Measurements from ENCODE around the gene CORO2B. TPM values are rescaled to one million over a fixed set of nuclear protein-coding genes. Genes with fewer than 3 reads are reported as not detected.
A peak's percentile ranks its signal among the peaks of the same experiment; 100 is the strongest.

Gene CORO2B
- total and polyA plus RNA-seq, 10 donors, result 0.93 to 8.8 (median 3.6) TPM

GRCh38 chr15:68615811-68616210 lies 37.0 kb downstream of the CORO2B start:
- H3K9me3 ChIP-seq, result no peaks in the 10 kb centered on the region
- TF ChIP-seq POLR2A (IDR thresholded peaks at IDR 0.05) (no peak), POLR2AphosphoS5 (IDR thresholded peaks at IDR 0.05) (no peak)
- TF ChIP-seq, protein P1, sequence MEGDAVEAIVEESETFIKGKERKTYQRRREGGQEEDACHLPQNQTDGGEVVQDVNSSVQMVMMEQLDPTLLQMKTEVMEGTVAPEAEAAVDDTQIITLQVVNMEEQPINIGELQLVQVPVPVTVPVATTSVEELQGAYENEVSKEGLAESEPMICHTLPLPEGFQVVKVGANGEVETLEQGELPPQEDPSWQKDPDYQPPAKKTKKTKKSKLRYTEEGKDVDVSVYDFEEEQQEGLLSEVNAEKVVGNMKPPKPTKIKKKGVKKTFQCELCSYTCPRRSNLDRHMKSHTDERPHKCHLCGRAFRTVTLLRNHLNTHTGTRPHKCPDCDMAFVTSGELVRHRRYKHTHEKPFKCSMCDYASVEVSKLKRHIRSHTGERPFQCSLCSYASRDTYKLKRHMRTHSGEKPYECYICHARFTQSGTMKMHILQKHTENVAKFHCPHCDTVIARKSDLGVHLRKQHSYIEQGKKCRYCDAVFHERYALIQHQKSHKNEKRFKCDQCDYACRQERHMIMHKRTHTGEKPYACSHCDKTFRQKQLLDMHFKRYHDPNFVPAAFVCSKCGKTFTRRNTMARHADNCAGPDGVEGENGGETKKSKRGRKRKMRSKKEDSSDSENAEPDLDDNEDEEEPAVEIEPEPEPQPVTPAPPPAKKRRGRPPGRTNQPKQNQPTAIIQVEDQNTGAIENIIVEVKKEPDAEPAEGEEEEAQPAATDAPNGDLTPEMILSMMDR (IDR thresholded peaks at IDR 0.05 in 8 of 11, conservative IDR thresholded peaks at IDR 0.05 in 3 of 11), result no peak
- H3K4me3 ChIP-seq, result no peak overlapping the region
- intact Hi-C loops (cut with DNase I; ENCODE audit: low total_unique reads), result no loop called here
- no peak overlapping the region for H3K27ac ChIP-seq
- DNase-seq, result no peak
- no peaks in the 10 kb centered on the region for H3K27me3 ChIP-seq (replicated peaks in 1 of 7)
- no peaks in the 10 kb centered on the region for H3K36me3 ChIP-seq
- WGBS, 5 donors, result 79 to 92% (median 90%) methylated on average over 6 of the region's 6 CpGs
- H3K4me1 ChIP-seq, result peaks cover 11 to 39% (median 21%) of the 10 kb centered on the region in 6 donors

GRCh38 chr15:68616397-68616796 lies 37.6 kb downstream of the CORO2B start:
- no peak overlapping the region for H3K4me3 ChIP-seq
- H3K36me3 ChIP-seq, result no peaks in the 10 kb centered on the region
- peaks cover 11 to 45% (median 25%) of the 10 kb centered on the region in 6 donors for H3K4me1 ChIP-seq
- 84 to 89% (median 85%) methylated on average over 9 to 16 of the region's 16 CpGs for WGBS, 5 donors
- intact Hi-C loops (cut with DNase I; ENCODE audit: low total_unique reads), result no loop called here
- H3K27ac ChIP-seq, result no peak overlapping the region
- TF ChIP-seq POLR2AphosphoS5 (IDR thresholded peaks at IDR 0.05), result peak in 1 of 3 donors; percentile 23
- no peak for TF ChIP-seq POLR2A (IDR thresholded peaks at IDR 0.05)
- DNase-seq, result no peak
- no peaks in the 10 kb centered on the region for H3K9me3 ChIP-seq
- no peaks in the 10 kb centered on the region for H3K27me3 ChIP-seq (replicated peaks in 1 of 7)

GRCh38 chr15:68617001-68617400 lies 38.2 kb downstream of the CORO2B start:
- 25 to 41% (median 37%) methylated on average over 2 of the region's 2 CpGs for WGBS, 5 donors
- H3K4me3 ChIP-seq, result no peak overlapping the region
- H3K27me3 ChIP-seq (replicated peaks in 1 of 7), result no peaks in the 10 kb centered on the region
- no peaks in the 10 kb centered on the region for H3K36me3 ChIP-seq
- TF ChIP-seq POLR2A (IDR thresholded peaks at IDR 0.05) (no peak), POLR2AphosphoS5 (IDR thresholded peaks at IDR 0.05) (no peak)
- no peak for DNase-seq
- no peaks in the 10 kb centered on the region for H3K9me3 ChIP-seq
- peaks cover 11 to 51% (median 25%) of the 10 kb centered on the region in 6 donors for H3K4me1 ChIP-seq
- intact Hi-C loops (cut with DNase I; ENCODE audit: low total_unique reads), result no loop called here
- H3K27ac ChIP-seq, result no peak overlapping the region

GRCh38 chr15:68617777-68618176 lies 39.0 kb downstream of the CORO2B start:
- Histone ChIP-seq H3K9me3 (no peaks in the 10 kb centered on the region), H3K36me3 (no peaks in the 10 kb centered on the region), H3K4me3 (no peak overlapping the region), H3K4me1 (peaks cover 11 to 51% (median 25%) of the 10 kb centered on the region in 6 donors), H3K27me3 (replicated peaks in 1 of 7) (no peaks in the 10 kb centered on the region), H3K27ac (no peak overlapping the region)
- intact Hi-C loops (cut with DNase I; ENCODE audit: low total_unique reads), result no loop called here
- 78 to 93% (median 80%) methylated on average over 1 of the region's 1 CpG for WGBS, 5 donors
- no peak for DNase-seq
- no peak for TF ChIP-seq POLR2A (IDR thresholded peaks at IDR 0.05)
- no peak for TF ChIP-seq POLR2AphosphoS5 (IDR thresholded peaks at IDR 0.05)
- TF ChIP-seq, protein P1 (IDR thresholded peaks at IDR 0.05 in 8 of 11, conservative IDR thresholded peaks at IDR 0.05 in 3 of 11), result no peak

- no peaks in the 10 kb centered on the region for H3K36me3 ChIP-seq
- peaks cover 11 to 51% (median 25%) of the 10 kb centered on the region in 6 donors for H3K4me1 ChIP-seq
- TF ChIP-seq, protein P1 (IDR thresholded peaks at IDR 0.05 in 8 of 11, conservative IDR thresholded peaks at IDR 0.05 in 3 of 11), result no peak
- peak in 2 of 3 donors; percentile 45 to 57 for TF ChIP-seq POLR2AphosphoS5 (IDR thresholded peaks at IDR 0.05)
- DNase-seq, result no peak
- H3K9me3 ChIP-seq, result no peaks in the 10 kb centered on the region
- intact Hi-C loops (cut with DNase I; ENCODE audit: low total_unique reads), result no loop called here
- no peaks in the 10 kb centered on the region for H3K27me3 ChIP-seq (replicated peaks in 1 of 7)
- H3K27ac ChIP-seq, result peak overlapping the region in 1 of 8 donors; percentile 19
- H3K4me3 ChIP-seq, result no peak overlapping the region
- WGBS, 5 donors, result 31 to 49% (median 37%) methylated on average over 4 of the region's 4 CpGs
Measured at GRCh38 chr15:68618394-68618793, 39.6 kb downstream of the CORO2B start.
